GM12873 (cell line): ENCODE data around the gene TRIM29.

Experiments
- CTCF ChIP-seq: IDR thresholded peaks from 2 replicates; pipeline ENCODE4 v1.5.1; 2012; ENCODE audit warnings: low read depth, mild to moderate bottlenecking, moderate library complexity, low read length, control low read depth; ENCODE audit not compliant: insufficient read depth; ENCODE audit errors: missing control alignments

Gene TRIM29

GRCh38 chr11:120174866-120175265, 37.0 kb upstream of the TRIM29 start:
- TF ChIP-seq CTCF, result no peak

GRCh38 chr11:120173807-120174206, 35.9 kb upstream of the TRIM29 start:
- TF ChIP-seq CTCF, result no peak

GRCh38 chr11:120173019-120173705, 35.2 kb upstream of the TRIM29 start:
- TF ChIP-seq CTCF, result no peak

GRCh38 chr11:120172054-120172911, 34.4 kb upstream of the TRIM29 start:
- peak; percentile 86 for TF ChIP-seq CTCF

- TF ChIP-seq CTCF, result no peak
Observed at GRCh38 chr11:120170741-120171261, 32.9 kb upstream of the TRIM29 start.

- TF ChIP-seq CTCF, result no peak
Observed at GRCh38 chr11:120169981-120170698, 32.2 kb upstream of the TRIM29 start.
